Endometrium (tissue), 2 donors: ENCODE measurements around the gene SLC25A38.
A peak's percentile ranks its signal among the peaks of the same experiment; 100 is the strongest.

Experiments used
- FAIRE-seq: peaks from 2 replicates; lab custom pipeline; 2012; peaks lifted over from hg19 to GRCh38; lab: Jason Lieb, UNC
- donor health status: control.
- donor health status: control.

Gene SLC25A38

GRCh38 chr3:39376959-39377634 lies 6.1 kb upstream of the SLC25A38 start:
- no peak for FAIRE-seq

GRCh38 chr3:39378088-39378487 lies 5.1 kb upstream of the SLC25A38 start:
- FAIRE-seq = no peak

- FAIRE-seq = no peak
Measured at GRCh38 chr3:39378957-39379777, 4.0 kb upstream of the SLC25A38 start.

- FAIRE-seq = no peak
Measured at GRCh38 chr3:39379778-39380155, 3.4 kb upstream of the SLC25A38 start.

- FAIRE-seq = no peak
Measured at GRCh38 chr3:39381432-39381831, 1.7 kb upstream of the SLC25A38 start.

- FAIRE-seq = peak; percentile 67
Measured at GRCh38 chr3:39383881-39384664, 903 bp downstream of the SLC25A38 start.

GRCh38 chr3:39384665-39385000 lies 1.5 kb downstream of the SLC25A38 start:
- no peak for FAIRE-seq

- no peak for FAIRE-seq
Measured at GRCh38 chr3:39385456-39386090, 2.4 kb downstream of the SLC25A38 start.

- FAIRE-seq = no peak
Measured at GRCh38 chr3:39386318-39386717, 3.1 kb downstream of the SLC25A38 start.

GRCh38 chr3:39387411-39387975 lies 4.3 kb downstream of the SLC25A38 start:
- no peak for FAIRE-seq

- FAIRE-seq = no peak
Measured at GRCh38 chr3:39388153-39388552, 5.0 kb downstream of the SLC25A38 start.

GRCh38 chr3:39388741-39389248 lies 5.6 kb downstream of the SLC25A38 start:
- no peak for FAIRE-seq

- FAIRE-seq = no peak
Measured at GRCh38 chr3:39390181-39390580, 7.0 kb downstream of the SLC25A38 start.

- FAIRE-seq = no peak
Measured at GRCh38 chr3:39396690-39397089, 13.5 kb downstream of the SLC25A38 start.

- no peak for FAIRE-seq
Measured at GRCh38 chr3:39398700-39399099, 15.5 kb downstream of the SLC25A38 start.

- FAIRE-seq = no peak
Measured at GRCh38 chr3:39401983-39402382, 18.8 kb downstream of the SLC25A38 start.

GRCh38 chr3:39404943-39405686 lies 21.9 kb downstream of the SLC25A38 start:
- no peak for FAIRE-seq

GRCh38 chr3:39405687-39406367 lies 22.7 kb downstream of the SLC25A38 start:
- no peak for FAIRE-seq

GRCh38 chr3:39406368-39407258 lies 23.4 kb downstream of the SLC25A38 start, which contains the start of gene RPSA:
TSS of gene RPSA (plus strand) at chr3:39406720. CDS start at chr3:39407654, 934 bp downstream.
- peak; percentile 81 for FAIRE-seq
